HepG2 (cell line): ENCODE results near the gene SIRT7. TPM values are rescaled to one million over a fixed set of nuclear protein-coding genes. Genes with fewer than 3 reads are reported as not detected.

Experiments used
- CAMTA2 ChIP-seq: sonication (generic); formaldehyde crosslinking; IDR thresholded peaks from 2 replicates; pipeline ENCODE4 v1.4.0; 2020; ENCODE audit warnings: mild to moderate bottlenecking, missing genetic modification reagents, borderline replicate concordance
- CREB1 ChIP-seq, 2 experiments: fragments of 450-650 bp in 1 of 2; IDR thresholded peaks; 2 replicates each; pipeline ENCODE4 v1.6.1; 2016 to 2017; ENCODE audit warnings: control low read depth in 1 of 2, mild to moderate bottlenecking in 1 of 2, missing compliant biosample characterization in 1 of 2, missing genetic modification characterization in 1 of 2
- EZH2 ChIP-seq: conservative IDR thresholded peaks from 2 replicates; pipeline ENCODE4 v1.6.1; 2012; ENCODE audit warnings: mild to moderate bottlenecking, low read depth, low read length, moderate library complexity
- HNRNPL ChIP-seq: fragments of 200-400 bp; formaldehyde crosslinking; IDR thresholded peaks from 2 replicates; pipeline ENCODE4 v1.6.1; 2017; ENCODE audit warnings: mild to moderate bottlenecking, low read depth, low read length
- HOXA7 ChIP-seq: sonication (generic); formaldehyde crosslinking; IDR thresholded peaks from 2 replicates; pipeline ENCODE4 v1.8.1; 2022; ENCODE audit warnings: mild to moderate bottlenecking, missing genetic modification reagents, moderate library complexity
- HOXD1 ChIP-seq: sonication (generic); formaldehyde crosslinking; IDR thresholded peaks from 2 replicates; pipeline ENCODE4 v1.5.0; 2020; ENCODE audit warnings: missing genetic modification reagents
- JDP2 ChIP-seq: sonication (generic); formaldehyde crosslinking; IDR thresholded peaks from 2 replicates; pipeline ENCODE4 v1.8.1; 2022; ENCODE audit warnings: missing genetic modification reagents, borderline replicate concordance
- KAT2B ChIP-seq: fragments of 150-350 bp; IDR thresholded peaks from 2 replicates; pipeline ENCODE4 v1.6.1; 2014; ENCODE audit warnings: low read depth, low read length, borderline replicate concordance
- KLF9 ChIP-seq: IDR thresholded peaks from 2 replicates; pipeline ENCODE4 v1.6.1; 2016; ENCODE audit warnings: low read depth
- POLR2A ChIP-seq, 2 experiments: IDR thresholded peaks; 2 replicates each; pipeline ENCODE4 v1.6.1; 2011; ENCODE audit warnings: low read depth in 2 of 2, low read length in 2 of 2, mild to moderate bottlenecking in 1 of 2, moderate library complexity in 1 of 2; ENCODE audit not compliant: insufficient read depth in 1 of 2
- PRMT3 ChIP-seq: sonication (generic); formaldehyde crosslinking; IDR thresholded peaks from 2 replicates; pipeline ENCODE4 v1.8.1; 2022; ENCODE audit warnings: low read depth, mild to moderate bottlenecking, moderate library complexity, missing genetic modification reagents, borderline replicate concordance
- REXO4 ChIP-seq: sonication (generic); formaldehyde crosslinking; IDR thresholded peaks from 2 replicates; pipeline ENCODE4 v1.8.0; 2022; ENCODE audit warnings: missing genetic modification reagents, mild to moderate bottlenecking, borderline replicate concordance
- SIX4 ChIP-seq: sonication (generic); formaldehyde crosslinking; IDR thresholded peaks from 2 replicates; pipeline ENCODE4 v1.4.0; 2020; ENCODE audit warnings: missing genetic modification reagents
- TEAD2 ChIP-seq: sonication (generic); formaldehyde crosslinking; IDR thresholded peaks from 2 replicates; pipeline ENCODE4 v1.9.0; 2021; ENCODE audit warnings: missing genetic modification reagents
- ZFX ChIP-seq: sonication (generic); formaldehyde crosslinking; IDR thresholded peaks from 2 replicates; pipeline ENCODE4 v1.4.0; 2020; ENCODE audit warnings: mild to moderate bottlenecking, low read depth, missing genetic modification reagents, moderate library complexity
- ZKSCAN5 ChIP-seq: sonication (generic); formaldehyde crosslinking; IDR thresholded peaks from 2 replicates; pipeline ENCODE4 v1.5.1; 2020; ENCODE audit warnings: mild to moderate bottlenecking, missing genetic modification reagents
- ZNF230 ChIP-seq: sonication (generic); formaldehyde crosslinking; IDR thresholded peaks from 2 replicates; pipeline ENCODE4 v1.4.0; 2020; ENCODE audit warnings: mild to moderate bottlenecking, missing genetic modification reagents
- ZNF253 ChIP-seq: sonication (generic); formaldehyde crosslinking; IDR thresholded peaks from 2 replicates; pipeline ENCODE4 v1.8.0; 2022; ENCODE audit warnings: mild to moderate bottlenecking, missing genetic modification reagents, borderline replicate concordance
- ZNF264 ChIP-seq: sonication (generic); formaldehyde crosslinking; IDR thresholded peaks from 2 replicates; pipeline ENCODE4 v1.4.0; 2020; ENCODE audit warnings: missing genetic modification reagents
- ZNF446 ChIP-seq: sonication (generic); formaldehyde crosslinking; IDR thresholded peaks from 2 replicates; pipeline ENCODE4 v1.5.0; 2020; ENCODE audit warnings: mild to moderate bottlenecking, missing genetic modification reagents
- ZNF564 ChIP-seq: sonication (generic); formaldehyde crosslinking; IDR thresholded peaks from 2 replicates; pipeline ENCODE4 v1.8.1; 2023; ENCODE audit warnings: mild to moderate bottlenecking, missing genetic modification reagents
- ZNF768 ChIP-seq: sonication (generic); formaldehyde crosslinking; IDR thresholded peaks from 2 replicates; pipeline ENCODE4 v1.4.0; 2020; ENCODE audit warnings: missing genetic modification reagents
- ZNF772 ChIP-seq: sonication (generic); formaldehyde crosslinking; IDR thresholded peaks from 2 replicates; pipeline ENCODE4 v1.5.0; 2020; ENCODE audit warnings: mild to moderate bottlenecking, missing genetic modification reagents
- ZNF792 ChIP-seq: IDR thresholded peaks from 2 replicates; pipeline ENCODE4 v1.6.1; 2016
- polyA plus RNA-seq, 8 experiments: library from polyadenylated mRNA; depleted of rRNA in 3 of 8; stranded (reverse) in 7 of 8; unstranded in 1 of 8; fragments of >200 nt; fragmentation: Illumina TruSeq in 4 of 8; extraction: Trizol in 4 of 8; gene quantifications; 2 replicates each; pipeline versions ENCODE4 v1.2.1 to v1.2.3, GENCODE V29; 2011 to 2016; ENCODE audit warnings: low read depth in 4 of 8, missing spikeins in 1 of 8, mixed read lengths in 1 of 8; ENCODE audit not compliant: insufficient read depth in 1 of 8
- total RNA-seq, 5 experiments: library from RNA; depleted of rRNA; stranded (reverse); fragments of >200 nt; fragmentation: Illumina TruSeq; extraction: Trizol; gene quantifications; 2 replicates each; pipeline ENCODE4 v1.2.3, GENCODE V29; 2016; ENCODE audit warnings: low read depth in 1 of 5
- TF ChIP-seq, protein P1 (sequence below): IDR thresholded peaks from 2 replicates; pipeline ENCODE4 v1.6.1; 2018; ENCODE audit warnings: missing genetic modification reagents, mild to moderate bottlenecking, missing compliant biosample characterization
- TF ChIP-seq, protein P2 (sequence below): sonication (generic); formaldehyde crosslinking; IDR thresholded peaks from 2 replicates; pipeline ENCODE4 v1.4.0; 2020; ENCODE audit warnings: mild to moderate bottlenecking, missing genetic modification reagents

The SIRT7 gene
- total and polyA plus RNA-seq, 2 of the 13 experiments (the other 11 are each of a cell fraction or from before 2014, with no cell fraction given), result 8.3 to 24.8 TPM

DNA sequence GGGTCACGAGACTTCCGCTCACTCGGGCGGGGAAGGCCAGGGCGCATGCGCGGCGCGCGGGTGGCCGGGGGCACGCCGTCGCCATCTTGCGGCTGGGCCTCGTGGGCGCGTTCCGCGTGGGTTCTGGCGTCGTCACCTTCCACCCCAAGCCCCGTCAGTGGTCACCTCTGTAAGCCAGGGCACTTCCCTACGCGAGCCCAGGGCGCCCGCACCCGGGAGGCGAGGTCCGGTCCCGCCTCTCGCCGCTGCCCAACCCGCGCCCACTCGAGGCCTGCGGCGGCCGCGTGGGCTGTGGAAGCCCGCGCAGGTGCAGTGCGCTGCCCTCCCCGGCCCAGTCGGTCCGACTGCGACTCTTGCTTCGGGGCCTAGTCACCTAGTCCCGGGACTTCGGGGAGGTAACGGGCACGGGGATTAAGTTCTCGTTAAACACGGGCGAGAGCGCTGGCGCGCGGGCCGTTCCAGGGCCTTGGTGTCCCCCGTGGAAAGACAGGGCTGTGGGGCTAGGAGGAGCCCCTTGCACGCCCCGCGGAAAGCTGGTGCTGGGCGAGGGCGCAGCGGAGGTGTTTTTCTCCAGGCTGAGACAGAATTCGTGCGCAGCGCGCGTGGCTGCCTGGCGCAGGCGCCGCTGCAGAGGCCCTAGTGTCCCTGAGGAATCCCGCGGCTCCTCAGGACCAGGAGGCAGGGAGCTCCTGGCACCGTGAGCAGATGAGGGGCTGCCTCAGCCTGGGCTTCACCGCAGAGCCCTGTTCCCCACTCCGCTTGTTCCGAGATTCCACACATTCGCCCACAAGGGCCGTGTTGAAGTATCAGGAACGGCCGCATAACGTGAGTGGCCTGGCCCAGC is 46.4 kb downstream of the SIRT7 start (continued):
- TF ChIP-seq ZNF230, result peak; percentile 88; the same call in 1 of the 2 replicates
- TF ChIP-seq ZNF768, result peak; percentile 88; the same call in 1 of the 2 replicates
- peak; percentile 92 for TF ChIP-seq ZFX (CRISPR knock-in tag)
- TF ChIP-seq HNRNPL, result peak; percentile 74; the same call in 1 of the 2 replicates
- peak; percentile 96; the same call in 1 of the 2 replicates for TF ChIP-seq REXO4 (CRISPR knock-in tag)
- peak in 1 of 2 experiments; percentile 58; a peak in 2 of 4 replicates for TF ChIP-seq POLR2A (IDR thresholded peaks at IDR 0.05; ENCODE audit: insufficient read depth in 1 of 2, low read depth in 2 of 2, low read length in 2 of 2)
- no peak for TF ChIP-seq KAT2B
- peak; percentile 89; the same call in 1 of the 2 replicates for TF ChIP-seq ZNF253 (CRISPR knock-in tag)
- peak; percentile 89 for TF ChIP-seq HOXA7
- no peak for TF ChIP-seq ZNF264
- TF ChIP-seq PRMT3, result no peak; the same call in 1 of the 2 replicates
- TF ChIP-seq KLF9 (CRISPR knock-in tag), result peak; percentile 81; the same call in 1 of the 2 replicates
- TF ChIP-seq, protein P1, sequence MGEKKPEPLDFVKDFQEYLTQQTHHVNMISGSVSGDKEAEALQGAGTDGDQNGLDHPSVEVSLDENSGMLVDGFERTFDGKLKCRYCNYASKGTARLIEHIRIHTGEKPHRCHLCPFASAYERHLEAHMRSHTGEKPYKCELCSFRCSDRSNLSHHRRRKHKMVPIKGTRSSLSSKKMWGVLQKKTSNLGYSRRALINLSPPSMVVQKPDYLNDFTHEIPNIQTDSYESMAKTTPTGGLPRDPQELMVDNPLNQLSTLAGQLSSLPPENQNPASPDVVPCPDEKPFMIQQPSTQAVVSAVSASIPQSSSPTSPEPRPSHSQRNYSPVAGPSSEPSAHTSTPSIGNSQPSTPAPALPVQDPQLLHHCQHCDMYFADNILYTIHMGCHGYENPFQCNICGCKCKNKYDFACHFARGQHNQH, result peak; percentile 78; the same call in 1 of the 2 replicates
- peak; percentile 98 for TF ChIP-seq CAMTA2
- peak; percentile 84 for TF ChIP-seq CREB1 (IDR thresholded peaks at IDR 0.05)
- no peak for TF ChIP-seq CREB1 (CRISPR knock-in tag; IDR thresholded peaks at IDR 0.05)
- TF ChIP-seq TEAD2, result peak; percentile 90
- peak; percentile 75; the same call in 1 of the 2 replicates for TF ChIP-seq SIX4 (CRISPR knock-in tag)
- peak; percentile 85; the same call in 1 of the 2 replicates for TF ChIP-seq ZNF564 (CRISPR knock-in tag)
- TF ChIP-seq ZNF772 (CRISPR knock-in tag), result 0 out of 2 replicates have a peak, but pooled peaks have one; percentile 81
- TF ChIP-seq, protein P2, sequence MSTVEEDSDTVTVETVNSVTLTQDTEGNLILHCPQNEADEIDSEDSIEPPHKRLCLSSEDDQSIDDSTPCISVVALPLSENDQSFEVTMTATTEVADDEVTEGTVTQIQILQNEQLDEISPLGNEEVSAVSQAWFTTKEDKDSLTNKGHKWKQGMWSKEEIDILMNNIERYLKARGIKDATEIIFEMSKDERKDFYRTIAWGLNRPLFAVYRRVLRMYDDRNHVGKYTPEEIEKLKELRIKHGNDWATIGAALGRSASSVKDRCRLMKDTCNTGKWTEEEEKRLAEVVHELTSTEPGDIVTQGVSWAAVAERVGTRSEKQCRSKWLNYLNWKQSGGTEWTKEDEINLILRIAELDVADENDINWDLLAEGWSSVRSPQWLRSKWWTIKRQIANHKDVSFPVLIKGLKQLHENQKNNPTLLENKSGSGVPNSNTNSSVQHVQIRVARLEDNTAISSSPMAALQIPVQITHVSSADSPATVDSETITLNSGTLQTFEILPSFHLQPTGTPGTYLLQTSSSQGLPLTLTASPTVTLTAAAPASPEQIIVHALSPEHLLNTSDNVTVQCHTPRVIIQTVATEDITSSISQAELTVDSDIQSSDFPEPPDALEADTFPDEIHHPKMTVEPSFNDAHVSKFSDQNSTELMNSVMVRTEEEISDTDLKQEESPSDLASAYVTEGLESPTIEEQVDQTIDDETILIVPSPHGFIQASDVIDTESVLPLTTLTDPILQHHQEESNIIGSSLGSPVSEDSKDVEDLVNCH (CRISPR knock-in tag), result peak; percentile 82; the same call in 1 of the 2 replicates
- 0 out of 2 replicates have a peak, but pooled peaks have one; percentile 48 for TF ChIP-seq ZKSCAN5 (CRISPR knock-in tag)
- TF ChIP-seq HOXD1, result peak; percentile 82
- TF ChIP-seq ZNF446, result peak; percentile 99
- TF ChIP-seq ZNF792, result peak; percentile 49; the same call in 1 of the 2 replicates
- peak; percentile 51; the same call in 1 of the 2 replicates for TF ChIP-seq JDP2 (CRISPR knock-in tag)
- TF ChIP-seq EZH2, result no peak
